Endothelial cell of umbilical vein (primary cell): ENCODE results near the gene EPHX1. TPM values are rescaled to one million over a fixed set of nuclear protein-coding genes. Genes with fewer than 3 reads are reported as not detected.

Experiments used
- BruUV-seq: library from RNA; stranded (reverse); fragments of 400-500 nt; replicated peaks from 2 replicates; lab custom pipeline; 2021; lab: Mats Ljungman, UMichigan
- CTCF ChIA-PET: fragments of 300-600, 350-600 bp; sonication (Branson Sonifier 250); formaldehyde crosslinking; loops from one replicate; lab custom pipeline; 2021; ENCODE audit warnings: antibody characterized with exemption, inconsistent platforms; lab: Charles Lee
- POLR2A ChIA-PET: fragments of 300-600, 350-600 bp; sonication (Branson Sonifier 250); formaldehyde crosslinking; loops from one replicate; lab custom pipeline; 2021; ENCODE audit warnings: antibody characterized with exemption, inconsistent platforms; lab: Charles Lee
- DNase-seq: peaks from one replicate; pipeline ENCODE4 v3.0.0-alpha.2; 2011; ENCODE audit warnings: low read depth, low spot score
- FAIRE-seq: peaks from 2 replicates; lab custom pipeline; 2011; peaks lifted over from hg19 to GRCh38; lab: Jason Lieb, UNC
- H2AFZ ChIP-seq: 2 replicates; pipeline ENCODE4 v1.6.0; 2012; ENCODE audit warnings: low read depth, low read length, control low read depth, inconsistent platforms
- H3K27ac ChIP-seq: 2 replicates; pipeline ENCODE4 v1.5.1; 2011; ENCODE audit warnings: low read depth, mild to moderate bottlenecking, control low read depth, low read length, moderate library complexity; ENCODE audit not compliant: insufficient read depth
- H3K27me3 ChIP-seq, 2 experiments: 2 replicates each; pipeline versions ENCODE4 v1.6.0 to v1.6.1; 2011; ENCODE audit warnings: low read length in 2 of 2, mixed read lengths in 1 of 2; ENCODE audit not compliant: control insufficient read depth in 2 of 2, insufficient read depth in 2 of 2
- H3K36me3 ChIP-seq, 2 experiments: 2 replicates in 1 of 2; 3 replicates in 1 of 2; pipeline ENCODE4 v1.5.1; 2011; ENCODE audit warnings: low read length in 2 of 2, mild to moderate bottlenecking in 1 of 2, moderate library complexity in 1 of 2; ENCODE audit not compliant: control insufficient read depth in 2 of 2, insufficient read depth in 2 of 2; ENCODE audit errors: extremely low read depth in 1 of 2
- H3K4me1 ChIP-seq: 3 replicates; pipeline ENCODE4 v1.5.1; 2011; ENCODE audit warnings: mild to moderate bottlenecking, low read length; ENCODE audit not compliant: control insufficient read depth, insufficient read depth; ENCODE audit errors: extremely low read depth
- H3K4me2 ChIP-seq: 2 replicates; pipeline ENCODE4 v1.6.1; 2011; ENCODE audit warnings: low read length, control low read depth, mixed read lengths; ENCODE audit not compliant: insufficient read depth
- H3K4me3 ChIP-seq, 3 experiments: fragments of 200-600 bp in 1 of 3; sonication (generic), shearing (Covaris generic) in 1 of 3; replicated peaks in 1 of 3; 2 replicates each; pipeline ENCODE4 v1.5.1; 2011 to 2016; ENCODE audit warnings: control low read depth in 3 of 3, low read length in 3 of 3, mild to moderate bottlenecking in 2 of 3, inconsistent platforms in 1 of 3, low read depth in 1 of 3, moderate library complexity in 1 of 3; ENCODE audit not compliant: insufficient read depth in 1 of 3
- H3K79me2 ChIP-seq: 2 replicates; pipeline ENCODE4 v1.6.0; 2012; ENCODE audit warnings: low read length, inconsistent platforms; ENCODE audit not compliant: control insufficient read depth, insufficient read depth
- H3K9ac ChIP-seq: replicated peaks from 2 replicates; pipeline ENCODE3; 2011; ENCODE audit warnings: low read length, control low read depth; ENCODE audit not compliant: insufficient read depth; ENCODE audit errors: extremely low read depth
- H3K9me1 ChIP-seq: replicated peaks from 3 replicates; pipeline ENCODE4 v1.6.0; 2011; ENCODE audit warnings: mild to moderate bottlenecking, low read length; ENCODE audit not compliant: control insufficient read depth, insufficient read depth; ENCODE audit errors: extremely low read depth
- H3K9me3 ChIP-seq: replicated peaks from 2 replicates; pipeline ENCODE4 v1.5.1; 2012; ENCODE audit warnings: low read length, inconsistent platforms; ENCODE audit not compliant: control insufficient read depth, insufficient read depth
- H4K20me1 ChIP-seq: replicated peaks from 2 replicates; pipeline ENCODE3; 2011; ENCODE audit warnings: mild to moderate bottlenecking, low read length; ENCODE audit not compliant: control insufficient read depth, insufficient read depth; ENCODE audit errors: extremely low read depth
- JUN ChIP-seq: IDR thresholded peaks from 2 replicates; pipeline ENCODE4 v1.6.1; 2011; ENCODE audit warnings: borderline replicate concordance, low read depth; ENCODE audit not compliant: insufficient read length, insufficient read depth
- MYC ChIP-seq: IDR thresholded peaks from one replicate; pipeline ENCODE4 v1.6.1; 2011; ENCODE audit warnings: mild to moderate bottlenecking, low read depth, low read length
- POLR2AphosphoS5 ChIP-seq: IDR thresholded peaks from 2 replicates; pipeline ENCODE4 v1.6.1; 2012; ENCODE audit warnings: low read depth, mild to moderate bottlenecking, control low read depth, low read length, moderate library complexity; ENCODE audit not compliant: insufficient read depth
- dilution Hi-C: fragments of 300-500 bp; cut with MboI; formaldehyde crosslinking; loops from one replicate; pipeline ENCODE4 v1.15.0; 2019; ENCODE audit warnings: low sequenced_read_pairs; ENCODE audit not compliant: extremely low pct_ligation_motif_present
- intact Hi-C: fragments of 100-400 bp; cut with micrococcal nuclease; formaldehyde crosslinking; loops from one replicate; pipeline ENCODE4 v1.10.0; 2022
- polyA plus RNA-seq, 4 experiments: library from polyadenylated mRNA; depleted of rRNA in 3 of 4; stranded (reverse) in 3 of 4; unstranded in 1 of 4; fragments of >200 nt; gene quantifications; 2 replicates each; pipeline versions ENCODE4 v1.2.1 to v1.2.3, GENCODE V29; 2011 to 2012; ENCODE audit warnings: missing spikeins in 1 of 4
- total RNA-seq: library from RNA; stranded (reverse); gene quantifications from 2 replicates; pipeline ENCODE4 v1.2.3, GENCODE V29; 2021
- TF ChIP-seq, protein P1 (sequence below): IDR thresholded peaks from 2 replicates; pipeline ENCODE4 v1.6.1; 2011; ENCODE audit not compliant: insufficient read depth, insufficient read length
- TF ChIP-seq, protein P2 (sequence below), 2 donors: IDR thresholded peaks; 1 replicate in 1 of 2; 2 replicates in 1 of 2; pipeline ENCODE4 v1.5.1; 2011; ENCODE audit warnings: low read length in 2 of 2, mild to moderate bottlenecking in 2 of 2, moderate library complexity in 2 of 2, control low read depth in 1 of 2, inconsistent platforms in 1 of 2, low read depth in 1 of 2; ENCODE audit not compliant: insufficient read depth in 1 of 2; ENCODE audit errors: extremely low read depth in 1 of 2

Gene EPHX1
- total and polyA plus RNA-seq, 2 donors (not counting 3 experiments of a cell fraction or from before 2014, with no cell fraction given): 23.7 to 25.2 TPM

DNA sequence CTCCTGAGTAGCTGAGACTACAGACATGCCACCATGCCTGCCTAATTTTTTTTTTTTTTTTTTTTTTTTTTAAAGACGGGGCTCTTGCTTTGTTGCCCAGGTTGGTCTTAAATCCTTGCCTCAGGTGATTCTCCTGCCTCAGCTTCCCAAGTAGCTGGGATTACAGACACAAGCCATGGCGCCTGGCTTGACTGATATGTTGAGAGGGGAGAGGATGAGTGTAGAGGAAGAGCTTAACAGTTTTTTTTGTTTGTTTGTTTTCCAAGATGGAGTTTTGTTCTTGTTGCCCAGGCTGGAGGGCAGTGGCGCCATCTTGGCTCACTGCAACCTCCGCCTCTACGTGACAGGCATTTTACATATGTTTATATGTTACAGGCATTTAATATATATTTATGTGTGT is 29.8 kb upstream of the EPHX1 start:
- CTCF ChIA-PET: interaction anchor here (1.0 to 1.4 kb wide), 3 partner anchors 30 to 305 kb away, joined by 3 to 5 read pairs (median 5); partner anchors contain the start of gene EPHX1
- H3K4me3 ChIP-seq: no peak overlapping the region
- FAIRE-seq: no peak

More for the DNA sequence above, 29.8 kb upstream of the EPHX1 start:
- TF ChIP-seq, protein P1, sequence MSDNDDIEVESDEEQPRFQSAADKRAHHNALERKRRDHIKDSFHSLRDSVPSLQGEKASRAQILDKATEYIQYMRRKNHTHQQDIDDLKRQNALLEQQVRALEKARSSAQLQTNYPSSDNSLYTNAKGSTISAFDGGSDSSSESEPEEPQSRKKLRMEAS: no peak
- TF ChIP-seq MYC: no peak
- no peak for TF ChIP-seq POLR2AphosphoS5
- no peak for TF ChIP-seq JUN
- TF ChIP-seq, protein P2, sequence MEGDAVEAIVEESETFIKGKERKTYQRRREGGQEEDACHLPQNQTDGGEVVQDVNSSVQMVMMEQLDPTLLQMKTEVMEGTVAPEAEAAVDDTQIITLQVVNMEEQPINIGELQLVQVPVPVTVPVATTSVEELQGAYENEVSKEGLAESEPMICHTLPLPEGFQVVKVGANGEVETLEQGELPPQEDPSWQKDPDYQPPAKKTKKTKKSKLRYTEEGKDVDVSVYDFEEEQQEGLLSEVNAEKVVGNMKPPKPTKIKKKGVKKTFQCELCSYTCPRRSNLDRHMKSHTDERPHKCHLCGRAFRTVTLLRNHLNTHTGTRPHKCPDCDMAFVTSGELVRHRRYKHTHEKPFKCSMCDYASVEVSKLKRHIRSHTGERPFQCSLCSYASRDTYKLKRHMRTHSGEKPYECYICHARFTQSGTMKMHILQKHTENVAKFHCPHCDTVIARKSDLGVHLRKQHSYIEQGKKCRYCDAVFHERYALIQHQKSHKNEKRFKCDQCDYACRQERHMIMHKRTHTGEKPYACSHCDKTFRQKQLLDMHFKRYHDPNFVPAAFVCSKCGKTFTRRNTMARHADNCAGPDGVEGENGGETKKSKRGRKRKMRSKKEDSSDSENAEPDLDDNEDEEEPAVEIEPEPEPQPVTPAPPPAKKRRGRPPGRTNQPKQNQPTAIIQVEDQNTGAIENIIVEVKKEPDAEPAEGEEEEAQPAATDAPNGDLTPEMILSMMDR (IDR thresholded peaks at IDR 0.05; ENCODE audit: extremely low read depth in 1 of 2, insufficient read depth in 1 of 2, low read depth in 1 of 2, low read length in 2 of 2): no peak
- Histone ChIP-seq H3K9me1 (no peaks in the 10 kb centered on the region), H3K9ac (no peak overlapping the region), H3K4me1 (peaks cover 35% of the 10 kb centered on the region), H4K20me1 (peaks cover 5% of the 10 kb centered on the region), H3K27me3 (no peaks in the 10 kb centered on the region), H2AFZ (no peak overlapping the region), H3K36me3 (peaks cover 0 to 2% of the 10 kb centered on the region in 2 experiments), H3K27ac (no peak overlapping the region), H3K4me2 (peak overlapping the region; percentile 100), H3K79me2 (peaks cover 67% of the 10 kb centered on the region), H3K9me3 (no peaks in the 10 kb centered on the region)
- DNase-seq: no peak
- BruUV-seq: no TSS peak
- intact Hi-C loops: no loop called here
- POLR2A ChIA-PET: interaction anchor here (0.7 kb wide), 1 partner anchor 30 kb away, joined by 13 read pairs; no protein-coding TSS in a partner anchor
- dilution Hi-C loops: no loop called here
